ENCODE measurements around the gene MAPKAP1.

Gene MAPKAP1

DNA sequence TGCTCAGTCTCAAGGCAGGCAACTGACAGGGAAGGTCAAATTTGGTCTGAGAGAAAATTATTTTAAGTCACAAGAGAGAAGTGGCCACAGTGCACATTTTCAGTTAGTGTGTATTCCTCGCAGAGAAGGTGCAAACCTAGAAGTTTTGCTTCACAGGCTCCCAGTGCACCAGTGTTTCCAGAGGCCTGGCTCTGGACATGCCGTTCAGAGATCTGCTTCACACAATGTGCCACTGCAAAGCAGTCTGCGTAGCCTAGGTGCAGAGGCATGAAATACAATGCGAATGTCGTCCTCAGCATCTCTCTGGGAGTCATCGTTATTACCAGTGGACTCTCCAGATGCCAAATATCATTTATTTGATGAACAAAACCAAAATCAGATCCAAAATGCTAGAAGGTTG, 147.8 kb downstream of the MAPKAP1 start:
- no peak for DNase-seq

GRCh38 chr9:125558453-125559092, 148.4 kb downstream of the MAPKAP1 start:
- DNase-seq: peak; percentile 57 to 84

DNA sequence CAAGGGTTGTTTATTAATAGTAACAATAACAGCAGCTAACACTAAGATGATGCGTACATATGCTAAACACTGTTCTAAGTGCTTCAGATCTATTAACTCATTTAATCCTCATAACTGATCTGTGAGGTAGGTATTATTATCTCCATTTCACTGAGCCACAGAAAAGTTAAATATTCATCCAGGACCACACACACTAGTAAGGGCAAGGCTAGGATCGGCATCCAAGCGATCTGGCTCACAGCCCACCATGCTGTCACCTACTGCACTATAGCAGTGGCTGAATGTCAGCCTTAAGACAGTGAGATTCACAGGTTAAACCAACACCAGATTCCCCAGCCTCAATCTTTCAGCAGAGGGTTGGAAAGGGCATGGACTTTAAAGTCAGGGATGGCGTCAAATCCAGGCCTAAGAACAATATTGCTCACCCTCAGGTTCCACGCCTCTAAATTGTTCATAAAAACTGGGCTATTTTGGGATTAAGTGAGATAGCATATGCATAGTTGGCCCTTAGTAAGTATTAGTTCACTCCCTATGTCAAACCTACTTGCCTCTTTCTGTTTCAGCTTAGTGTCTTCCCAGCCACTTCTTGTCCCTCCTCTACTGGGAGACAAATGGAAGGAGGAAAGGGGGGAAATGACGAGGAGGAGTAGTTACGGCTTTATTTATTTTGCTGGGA, 150.8 kb downstream of the MAPKAP1 start:
- no peak for DNase-seq

- no peak for DNase-seq
Observed at GRCh38 chr9:125554726-125555125, 152.3 kb downstream of the MAPKAP1 start.

DNA sequence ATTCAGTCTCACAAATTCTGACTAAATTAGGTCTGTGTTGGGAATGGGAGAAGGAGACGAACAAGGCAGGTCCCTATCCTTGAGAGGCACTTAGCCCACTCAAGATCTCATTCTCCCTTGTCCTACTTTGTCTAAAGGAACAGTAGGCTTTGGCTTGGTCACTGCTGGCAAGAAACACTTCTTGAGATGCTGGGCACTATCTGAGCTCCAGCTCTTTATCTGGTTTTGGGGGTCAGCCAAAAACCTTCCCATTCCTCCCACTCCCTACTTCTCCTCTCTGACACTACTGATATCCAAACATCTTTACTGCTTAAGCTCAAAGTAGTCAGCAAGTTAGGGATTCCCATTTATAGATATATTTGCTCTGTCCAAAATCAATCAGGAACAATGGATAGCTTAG, 155.2 kb downstream of the MAPKAP1 start:
- no peak for DNase-seq

DNA sequence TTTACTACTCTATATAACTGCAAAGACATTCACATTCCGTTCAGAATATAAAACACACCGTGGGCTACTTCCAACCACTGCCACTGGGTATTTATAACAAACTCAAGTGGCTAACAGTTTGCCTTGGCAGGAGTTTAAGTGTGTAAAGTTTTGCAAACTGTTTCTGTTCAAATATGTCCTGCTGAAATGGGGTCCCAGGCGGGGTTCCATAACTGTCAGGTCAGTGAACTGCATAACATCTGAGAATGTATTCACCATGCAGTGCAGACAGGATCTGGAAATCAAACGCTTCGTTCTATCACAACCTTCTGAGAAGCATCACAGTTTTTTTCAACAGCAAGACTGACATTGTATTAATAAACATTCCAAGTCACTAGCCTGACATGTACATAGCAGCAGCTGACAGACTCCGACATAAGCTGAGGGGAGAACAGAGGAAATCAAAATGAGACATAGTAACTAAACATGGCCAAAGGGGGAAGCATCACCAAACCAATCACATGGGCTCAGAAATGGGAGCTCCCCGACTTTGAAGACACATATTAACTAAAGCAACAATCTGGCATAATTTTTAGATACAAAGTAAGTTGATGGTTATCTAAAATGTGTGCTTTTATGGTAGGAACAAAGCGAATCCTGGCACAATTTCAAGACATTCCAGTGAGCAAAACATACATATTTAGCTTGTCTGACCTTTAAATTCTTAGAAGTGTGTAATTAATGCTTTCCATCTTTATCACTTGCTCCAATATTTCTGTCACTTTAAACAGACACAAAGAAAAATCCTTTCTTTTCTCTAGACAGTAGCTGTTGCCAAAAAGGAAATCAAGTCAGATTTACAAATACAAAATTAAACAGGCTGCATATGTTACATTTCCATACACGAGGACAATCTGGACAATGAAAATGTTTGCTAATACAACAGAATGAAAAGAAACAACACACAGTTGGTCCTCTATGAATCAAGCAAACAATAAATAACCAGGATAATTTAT, 156.8 kb downstream of the MAPKAP1 start:
- DNase-seq: no peak

GRCh38 chr9:125549465-125549871, 157.5 kb downstream of the MAPKAP1 start:
- DNase-seq: peak in 1 of 2 experiments; percentile 21

DNA sequence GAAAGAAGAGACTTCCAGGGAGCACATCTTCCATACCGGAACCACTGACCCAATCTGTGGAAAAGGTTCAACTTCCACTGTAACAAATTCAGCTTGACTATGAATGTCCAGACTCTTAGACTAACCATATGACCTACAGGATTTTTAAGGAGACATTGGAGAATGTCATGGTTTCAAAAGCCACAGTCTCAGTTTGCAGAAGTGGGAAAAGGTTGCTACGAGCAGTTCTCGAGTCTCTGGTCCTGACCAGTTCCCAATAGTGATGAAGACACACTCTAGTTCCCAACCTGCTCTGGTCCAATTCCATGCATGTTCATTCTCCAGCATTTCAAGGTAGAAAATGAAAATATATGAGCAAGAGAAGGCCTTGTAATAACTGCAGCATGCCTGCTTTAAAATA, 158.0 kb downstream of the MAPKAP1 start:
- no peak for DNase-seq

DNA sequence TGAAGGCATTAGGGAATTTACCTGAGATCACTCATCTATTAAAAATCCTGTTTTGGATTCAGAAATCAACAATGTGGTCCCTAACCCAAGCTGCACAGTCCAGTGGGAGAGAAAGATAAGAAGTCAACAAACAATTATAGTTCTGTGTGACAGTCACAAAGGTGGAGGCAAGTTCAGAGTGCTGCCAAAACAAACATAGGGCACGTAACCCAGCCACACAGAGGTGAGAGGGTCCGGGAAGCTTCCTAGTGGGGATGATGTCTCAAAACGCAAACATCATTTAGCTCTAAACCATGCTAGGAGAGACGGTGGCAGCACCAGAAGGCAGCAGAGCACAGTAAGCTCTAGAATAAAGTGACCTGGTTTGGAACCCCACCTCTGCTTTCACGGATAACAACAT, 158.9 kb downstream of the MAPKAP1 start:
- no peak for DNase-seq

- DNase-seq: no peak
Observed at GRCh38 chr9:125547368-125547767, 159.6 kb downstream of the MAPKAP1 start.

DNA sequence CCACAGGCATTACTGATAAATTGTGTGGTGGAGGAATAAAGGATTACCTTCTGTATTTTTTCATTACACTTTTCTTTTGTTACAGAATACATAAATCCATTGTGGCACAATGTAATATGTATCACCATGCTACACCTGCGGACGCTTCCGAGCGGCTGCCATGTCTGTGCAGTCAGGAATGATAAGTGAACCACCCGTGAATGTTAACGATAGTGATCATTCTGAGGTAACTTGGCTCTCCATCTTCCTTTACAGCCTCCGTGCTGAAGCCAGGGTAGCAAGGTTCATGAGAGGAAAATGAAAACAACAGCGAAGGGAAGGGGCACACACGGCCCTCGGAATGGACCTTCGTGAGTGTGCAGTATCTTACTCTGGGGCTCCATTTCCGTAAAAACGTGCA, 161.2 kb downstream of the MAPKAP1 start:
- no peak for DNase-seq

GRCh38 chr9:125544988-125545651, 161.9 kb downstream of the MAPKAP1 start:
- no peak for DNase-seq

- DNase-seq: no peak
Observed at GRCh38 chr9:125544484-125544883, 162.5 kb downstream of the MAPKAP1 start.

DNA sequence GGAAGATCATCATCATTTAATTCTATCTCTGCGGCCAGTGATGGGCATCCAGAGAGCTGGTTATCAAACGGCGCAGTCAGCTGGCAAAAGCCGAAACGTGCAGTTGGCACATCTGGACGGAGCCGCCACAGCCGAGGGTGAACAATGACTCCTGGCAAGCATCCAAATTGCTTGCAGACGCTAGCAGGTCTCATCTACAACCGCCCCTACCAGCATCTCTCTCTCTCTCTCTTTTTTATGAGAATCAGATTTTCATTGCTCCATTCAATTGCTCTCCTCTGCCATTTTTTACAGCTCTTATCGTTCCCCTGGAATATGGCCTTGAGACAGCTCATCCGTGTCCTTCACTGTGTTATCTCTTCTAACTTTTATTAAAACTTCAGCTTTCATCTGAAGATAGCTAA, 165.2 kb downstream of the MAPKAP1 start:
- DNase-seq: no peak

- no peak for DNase-seq
Observed at GRCh38 chr9:125540497-125540896, 166.5 kb downstream of the MAPKAP1 start.

DNA sequence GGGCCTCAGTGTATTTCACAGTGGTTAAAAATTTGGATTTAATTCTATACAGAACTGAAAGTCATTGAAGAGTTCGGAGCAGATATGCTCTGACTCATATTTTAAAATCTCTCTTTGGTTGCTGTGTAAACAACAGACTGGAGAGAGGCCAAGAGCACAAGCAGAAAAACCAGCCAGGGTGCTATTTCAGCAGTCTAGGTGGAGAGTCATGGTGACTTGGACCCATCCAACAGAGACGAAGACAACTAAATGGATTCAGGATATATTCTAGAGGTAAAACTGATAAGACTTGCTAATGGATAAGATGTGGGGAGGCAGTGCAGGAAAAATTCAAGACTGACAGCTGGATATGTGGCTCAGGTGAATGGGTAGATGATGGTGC, 168.9 kb downstream of the MAPKAP1 start:
- DNase-seq: no peak

GRCh38 chr9:125537442-125538091, 169.4 kb downstream of the MAPKAP1 start:
- DNase-seq: no peak

- DNase-seq: no peak
Observed at GRCh38 chr9:125536776-125537175, 170.2 kb downstream of the MAPKAP1 start.

GRCh38 chr9:125536167-125536772, 170.7 kb downstream of the MAPKAP1 start:
- no peak for DNase-seq

GRCh38 chr9:125534971-125535701, 171.9 kb downstream of the MAPKAP1 start:
- DNase-seq: no peak

Measured in NCI-H524 (cell line).